Lung (tissue), 12 donors: ENCODE results near the gene CPSF7. TPM values are rescaled to one million over a fixed set of nuclear protein-coding genes. Genes with fewer than 3 reads are reported as not detected.

Source experiments
- ATAC-seq: fragments of 200-7000 bp; cut with Tn5 transposase; one replicate; pipeline ENCODE4 v1.9.1; 2020; ENCODE audit warnings: moderate number of reproducible peaks; ENCODE audit not compliant: insufficient read depth, low FRiP score
- DNase-seq, 3 donors: peaks; one replicate each; pipeline ENCODE4 v3.0.0-alpha.2; 2013 to 2017
- H3K27ac ChIP-seq, 2 donors: one replicate each; pipeline ENCODE4 v1.5.1; 2013; ENCODE audit warnings: mild to moderate bottlenecking in 2 of 2, moderate library complexity in 2 of 2, control low read depth in 1 of 2, inconsistent platforms in 1 of 2, low read depth in 1 of 2, low read length in 1 of 2
- H3K27me3 ChIP-seq, 3 donors: one replicate each; pipeline ENCODE4 v1.5.1; 2013; ENCODE audit warnings: low read length in 2 of 3; ENCODE audit not compliant: control insufficient read depth in 3 of 3, insufficient read depth in 3 of 3
- H3K36me3 ChIP-seq, 4 donors: one replicate each; pipeline ENCODE4 v1.5.1; 2013; ENCODE audit warnings: low read length in 4 of 4, mild to moderate bottlenecking in 1 of 4, moderate library complexity in 1 of 4; ENCODE audit not compliant: control insufficient read depth in 4 of 4, insufficient read depth in 4 of 4
- H3K4me1 ChIP-seq, 5 donors: one replicate each; pipeline ENCODE4 v1.5.1; 2013; ENCODE audit warnings: low read length in 5 of 5, mild to moderate bottlenecking in 2 of 5, moderate library complexity in 1 of 5; ENCODE audit not compliant: control insufficient read depth in 5 of 5, insufficient read depth in 5 of 5
- H3K4me3 ChIP-seq: one replicate; pipeline ENCODE4 v1.5.1; 2013; ENCODE audit warnings: mild to moderate bottlenecking, control low read depth, moderate library complexity
- H3K9ac ChIP-seq, 2 donors: one replicate each; pipeline ENCODE4 v1.5.1; 2013; ENCODE audit warnings: low read length in 2 of 2, control low read depth in 1 of 2; ENCODE audit not compliant: insufficient read depth in 1 of 2
- H3K9me3 ChIP-seq, 4 donors: one replicate each; pipeline ENCODE4 v1.5.1; 2013; ENCODE audit warnings: low read length in 3 of 4, mild to moderate bottlenecking in 1 of 4, moderate library complexity in 1 of 4; ENCODE audit not compliant: control insufficient read depth in 4 of 4, insufficient read depth in 3 of 4
- CTCF ChIP-seq: IDR thresholded peaks from 2 replicates; pipeline ENCODE4 v1.5.1; 2012; ENCODE audit warnings: mild to moderate bottlenecking; ENCODE audit errors: control extremely low read depth, extremely low read depth
- WGBS, 2 donors: extraction: QIAGEN DNeasy Blood & Tissue Kit; methylation state at CpG; one replicate each; pipeline ENCODE4 v1.1.7; 2013; 5-methylcytosine and 5-hydroxymethylcytosine counted together
- polyA plus RNA-seq, 2 donors: library from polyadenylated mRNA; stranded (reverse); fragments of 200-250 nt; gene quantifications; one replicate each; pipeline ENCODE4 v1.2.1, GENCODE V29; 2013
- total RNA-seq, 2 donors: library from RNA; depleted of rRNA in 1 of 2; stranded (reverse); fragments of >200 nt in 1 of 2; gene quantifications; one replicate each; pipeline ENCODE4 v1.2.1, GENCODE V29; 2014 to 2021
- donor health status: control.
- donor health status: control.
- donor health status: Bipolar disorder and iron deficiency.
- donor health status: healthy.
- donor health status: DM: yes; HTN: yes; CAD: no.

CPSF7 gene
- total and polyA plus RNA-seq, 4 donors, result 34.8 to 64.7 (median 52.5) TPM

DNA sequence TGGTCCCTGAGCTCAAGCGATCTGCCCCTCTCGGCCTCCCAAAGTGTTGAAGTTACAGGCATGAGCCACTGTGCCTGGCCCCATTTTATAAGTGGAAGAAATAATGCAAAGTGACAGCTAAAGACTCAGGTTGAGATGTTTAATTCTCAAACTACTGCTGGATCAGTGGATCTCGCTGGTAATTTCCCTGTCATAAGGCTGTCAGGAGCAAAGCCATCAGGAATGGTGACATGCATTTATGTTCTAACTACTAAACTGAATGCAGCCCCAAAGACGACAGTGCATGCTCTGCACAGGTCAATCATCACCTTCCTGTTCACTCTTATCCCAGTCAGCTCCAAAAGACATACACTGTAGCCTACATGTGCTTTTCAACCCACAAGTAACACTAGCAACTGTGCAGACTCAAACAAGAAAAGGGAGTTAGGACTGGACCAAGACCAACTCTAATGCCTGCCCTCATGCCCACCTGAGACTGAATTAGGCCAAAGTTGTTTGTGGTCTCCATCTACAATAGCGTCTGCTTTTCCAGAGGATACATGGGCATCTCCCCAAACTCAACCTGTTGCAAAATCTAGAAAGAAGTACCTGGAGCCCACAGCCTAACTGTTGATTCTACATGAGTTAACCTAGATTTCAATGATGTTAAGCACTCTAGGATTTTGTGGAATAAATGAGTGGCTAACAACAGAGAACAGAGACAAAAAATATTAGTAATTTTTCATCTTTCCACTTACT lies 22.6 kb downstream of the CPSF7 start:
- TF ChIP-seq CTCF, result no peak
- Histone ChIP-seq H3K36me3 (peaks cover 37 to 65% (median 56%) of the 10 kb centered on the region in 4 donors), H3K9me3 (no peaks in the 10 kb centered on the region), H3K27me3 (no peaks in the 10 kb centered on the region), H3K4me3 (no peak overlapping the region), H3K9ac (no peak overlapping the region), H3K4me1 (no peaks in the 10 kb centered on the region), H3K27ac (no peak overlapping the region)
- WGBS, 2 donors, result 95 to 96% methylated on average over 5 of the region's 5 CpGs
- no peak for ATAC-seq
- DNase-seq, result no peak

- no peak for ATAC-seq
These were observed 23.7 kb downstream of the CPSF7 start for GRCh38 chr11:61406067-61406466.

DNA sequence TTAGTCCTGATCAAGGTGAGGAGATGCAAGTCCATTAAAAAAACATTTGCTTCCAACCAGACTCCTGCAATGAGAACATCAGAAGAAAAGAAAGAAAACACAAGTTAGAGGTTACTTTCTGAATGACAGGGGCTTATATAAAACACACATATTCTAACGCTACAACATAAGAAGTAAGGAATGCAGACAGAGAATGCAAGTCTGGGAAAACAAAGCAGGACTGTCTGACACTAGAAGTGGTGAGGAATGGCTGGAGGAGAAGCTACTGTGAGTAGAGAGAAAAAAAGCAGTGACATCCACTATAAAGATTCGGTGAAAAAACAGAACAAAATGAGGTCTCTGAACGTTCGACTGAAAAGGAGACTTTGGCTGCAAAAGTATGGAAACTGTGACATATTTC lies 25.1 kb downstream of the CPSF7 start:
- no peaks in the 10 kb centered on the region for H3K9me3 ChIP-seq
- ATAC-seq (no peak), DNase-seq (no peak)
- H3K4me3 ChIP-seq, result no peak overlapping the region
- H3K27me3 ChIP-seq, result no peaks in the 10 kb centered on the region
- peaks cover 24 to 57% (median 42%) of the 10 kb centered on the region in 4 donors for H3K36me3 ChIP-seq
- H3K27ac ChIP-seq, result no peak overlapping the region
- H3K9ac ChIP-seq, result no peak overlapping the region
- 90 to 91% methylated on average over 4 of the region's 4 CpGs for WGBS, 2 donors
- no peak for TF ChIP-seq CTCF
- H3K4me1 ChIP-seq, result no peaks in the 10 kb centered on the region

More at GRCh38 chr11:61406067-61406466, 23.7 kb downstream of the CPSF7 start:
- TF ChIP-seq CTCF, result no peak
- no peak overlapping the region for H3K4me3 ChIP-seq
- no peaks in the 10 kb centered on the region for H3K9me3 ChIP-seq
- no peak overlapping the region for H3K27ac ChIP-seq
- H3K4me1 ChIP-seq, result no peaks in the 10 kb centered on the region
- H3K27me3 ChIP-seq, result no peaks in the 10 kb centered on the region
- H3K36me3 ChIP-seq, result peaks cover 27 to 59% (median 50%) of the 10 kb centered on the region in 4 donors
- H3K9ac ChIP-seq, result no peak overlapping the region
- no peak for DNase-seq
- WGBS, 2 donors, result 98 to 100% methylated on average over 2 of the region's 2 CpGs

DNA sequence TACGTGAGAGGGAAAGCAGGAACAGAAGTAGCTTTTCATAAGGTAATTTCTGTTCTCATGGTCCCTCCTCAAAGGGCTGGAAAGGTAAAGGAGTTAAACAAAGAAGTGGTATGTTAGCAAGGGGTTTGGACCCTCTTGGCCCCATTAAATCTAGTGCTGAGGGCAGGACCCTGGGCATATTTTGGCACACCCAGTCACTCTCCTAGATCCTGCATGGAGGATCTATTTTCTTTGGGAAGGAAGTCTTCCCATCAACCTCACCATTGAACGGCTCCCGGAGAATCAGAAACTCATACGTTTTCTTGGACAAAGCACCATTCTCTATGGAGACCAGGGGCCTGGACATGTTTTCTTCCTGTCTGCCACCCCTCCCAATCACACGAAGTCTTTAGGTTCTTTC lies 25.7 kb downstream of the CPSF7 start:
- no peak for ATAC-seq
- no peaks in the 10 kb centered on the region for H3K9me3 ChIP-seq
- WGBS, 2 donors, result 81 to 83% methylated on average over 5 of the region's 5 CpGs

More for the DNA sequence above, 25.7 kb downstream of the CPSF7 start:
- H3K36me3 ChIP-seq, result peaks cover 24 to 56% (median 42%) of the 10 kb centered on the region in 4 donors
- H3K4me3 ChIP-seq, result no peak overlapping the region
- no peak for TF ChIP-seq CTCF
- no peaks in the 10 kb centered on the region for H3K27me3 ChIP-seq
- H3K27ac ChIP-seq, result no peak overlapping the region
- H3K4me1 ChIP-seq, result no peaks in the 10 kb centered on the region
- no peak for DNase-seq
- no peak overlapping the region for H3K9ac ChIP-seq
